ENCODE results near the gene SLBP.

SLBP gene

DNA sequence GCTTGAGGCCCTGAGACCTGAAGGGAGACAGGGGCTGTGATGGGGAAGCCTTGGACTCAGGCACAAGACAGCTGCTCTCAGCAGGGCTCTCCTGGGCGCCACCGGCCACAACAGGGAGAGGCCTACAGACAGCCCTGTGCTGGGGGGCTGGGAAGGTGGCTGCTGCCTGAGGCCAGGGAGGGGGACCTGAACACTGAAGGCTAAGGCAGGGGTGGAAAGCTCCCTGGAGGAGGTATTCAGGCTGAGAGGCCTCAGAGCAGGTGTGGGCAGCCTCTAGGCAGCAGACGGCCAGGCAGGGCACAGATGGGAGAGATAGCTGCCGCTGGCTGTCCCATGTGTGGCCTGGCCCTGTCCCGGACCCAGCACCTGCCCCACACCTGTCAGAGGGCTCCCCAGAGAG is 42.2 kb upstream of the SLBP start:
- no peaks in the 10 kb centered on the region for H3K79me2 ChIP-seq (ENCODE audit: control insufficient read depth, insufficient read depth, low read length)
- H2AK5ac ChIP-seq (ENCODE audit: low read length), result no peak overlapping the region
- WGBS (ENCODE audit: extremely low coverage, insufficient coverage, low lambda C conversion rate), result no CpG with 5 or more reads among the region's 5 CpGs
- no peak overlapping the region for H3K9ac ChIP-seq (ENCODE audit: low read length)
- H3K56ac ChIP-seq (ENCODE audit: low read length), result no peak overlapping the region
- H2BK120ac ChIP-seq (ENCODE audit: low read depth, low read length), result no peak overlapping the region
- no peaks in the 10 kb centered on the region for H3K4me1 ChIP-seq (ENCODE audit: control insufficient read depth, low read depth, low read length)
- no peak overlapping the region for H2BK15ac ChIP-seq (replicated peaks; ENCODE audit: low read depth)
- no peaks in the 10 kb centered on the region for H3K36me3 ChIP-seq (ENCODE audit: control insufficient read depth, insufficient read depth, low read length)
- H3K4ac ChIP-seq (ENCODE audit: low read depth, low read length), result no peak overlapping the region
- H2BK5ac ChIP-seq (ENCODE audit: low read length), result no peak overlapping the region
- no peaks in the 10 kb centered on the region for H3K79me1 ChIP-seq (ENCODE audit: low read length)
- H3K4me2 ChIP-seq (ENCODE audit: low read length), result no peak overlapping the region
- H3K27me3 ChIP-seq (ENCODE audit: insufficient read depth, low read length, poor library complexity), result no peaks in the 10 kb centered on the region
- H3K4me3 ChIP-seq (ENCODE audit: low read length), result no peak overlapping the region
- no peak overlapping the region for H3K23ac ChIP-seq (ENCODE audit: low read length)
- H4K8ac ChIP-seq (ENCODE audit: low read depth, low read length), result no peak overlapping the region
- no peak overlapping the region for H3K27ac ChIP-seq (ENCODE audit: low read depth, low read length)
- DNase-seq, result no peak
- no peak overlapping the region for H3K18ac ChIP-seq (ENCODE audit: low read length)
- no peak overlapping the region for H4K5ac ChIP-seq (ENCODE audit: low read length)

DNA sequence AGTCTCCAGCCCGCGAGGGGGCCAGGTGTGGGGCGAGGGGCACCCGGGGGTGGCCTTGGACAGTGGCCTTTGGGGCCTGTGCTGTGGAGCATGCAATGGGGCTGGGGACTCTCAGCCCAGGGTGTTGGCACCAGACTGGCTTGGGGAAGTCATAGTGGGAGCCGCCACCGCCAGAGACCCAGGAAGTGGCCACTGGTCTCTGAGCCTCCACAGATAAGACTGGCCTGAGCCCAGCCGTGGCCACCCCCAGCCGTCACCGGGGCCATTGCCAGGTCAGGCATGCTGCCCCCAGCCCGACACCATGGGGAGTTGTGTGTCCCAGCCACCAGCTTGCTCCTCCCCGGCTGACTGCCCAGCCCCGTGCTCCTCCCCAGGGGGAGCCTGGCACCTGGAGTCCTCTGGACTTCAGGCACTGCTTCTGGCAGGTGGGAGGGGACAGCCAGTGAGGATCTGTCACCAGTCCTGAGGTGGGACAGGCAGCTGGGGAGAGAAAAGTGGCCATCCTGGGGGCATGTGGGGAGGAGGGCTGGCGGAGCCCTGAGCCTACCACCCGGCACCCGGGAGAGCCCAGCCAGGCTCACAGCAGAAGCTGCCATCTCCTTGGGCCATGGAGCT is 41.7 kb upstream of the SLBP start:
- H3K36me3 ChIP-seq (ENCODE audit: control insufficient read depth, insufficient read depth, low read length), result no peaks in the 10 kb centered on the region
- no peak overlapping the region for H3K4me2 ChIP-seq (ENCODE audit: low read length)
- H4K5ac ChIP-seq (ENCODE audit: low read length), result no peak overlapping the region
- H3K23ac ChIP-seq (ENCODE audit: low read length), result no peak overlapping the region
- H3K27me3 ChIP-seq (ENCODE audit: insufficient read depth, low read length, poor library complexity), result no peaks in the 10 kb centered on the region
- H3K4ac ChIP-seq (ENCODE audit: low read depth, low read length), result no peak overlapping the region
- no peak overlapping the region for H3K27ac ChIP-seq (ENCODE audit: low read depth, low read length)
- H4K8ac ChIP-seq (ENCODE audit: low read depth, low read length), result no peak overlapping the region
- no peak overlapping the region for H2AK5ac ChIP-seq (ENCODE audit: low read length)
- no peaks in the 10 kb centered on the region for H3K4me1 ChIP-seq (ENCODE audit: control insufficient read depth, low read depth, low read length)
- no peak overlapping the region for H3K18ac ChIP-seq (ENCODE audit: low read length)
- H2BK5ac ChIP-seq (ENCODE audit: low read length), result no peak overlapping the region
- H2BK15ac ChIP-seq (replicated peaks; ENCODE audit: low read depth), result no peak overlapping the region
- H3K79me2 ChIP-seq (ENCODE audit: control insufficient read depth, insufficient read depth, low read length), result no peaks in the 10 kb centered on the region
- H3K56ac ChIP-seq (ENCODE audit: low read length), result no peak overlapping the region
- H3K4me3 ChIP-seq (ENCODE audit: low read length), result no peak overlapping the region
- no peak overlapping the region for H3K9ac ChIP-seq (ENCODE audit: low read length)
- no peaks in the 10 kb centered on the region for H3K79me1 ChIP-seq (ENCODE audit: low read length)
- no CpG with 5 or more reads among the region's 15 CpGs for WGBS (ENCODE audit: extremely low coverage, insufficient coverage, low lambda C conversion rate)
- no peak overlapping the region for H2BK120ac ChIP-seq (ENCODE audit: low read depth, low read length)
- no peak for DNase-seq

DNA sequence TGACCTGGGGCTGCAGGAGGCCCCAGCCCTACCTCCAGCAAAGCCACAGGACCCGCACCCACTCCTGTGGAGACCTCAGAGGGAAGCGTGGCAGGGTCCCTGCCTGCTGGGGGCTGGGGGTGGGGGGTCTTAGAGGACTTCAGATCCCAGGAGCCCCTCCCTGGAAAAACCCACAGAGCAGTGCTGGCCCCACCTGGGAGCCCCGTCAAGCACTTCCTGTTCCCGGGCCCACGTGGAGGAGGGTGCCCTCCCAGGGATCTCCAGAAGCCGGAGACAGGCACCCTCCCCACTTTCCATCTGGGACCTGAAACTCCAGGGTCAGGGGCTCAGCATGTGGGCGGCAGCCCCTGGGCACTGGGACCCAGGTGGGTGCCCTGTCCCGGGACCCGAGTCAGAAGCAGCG is 41.2 kb upstream of the SLBP start:
- Histone ChIP-seq H3K56ac (ENCODE audit: low read length) (no peak overlapping the region), H3K4me1 (ENCODE audit: control insufficient read depth, low read depth, low read length) (no peaks in the 10 kb centered on the region), H2BK15ac (replicated peaks; ENCODE audit: low read depth) (no peak overlapping the region), H3K79me1 (ENCODE audit: low read length) (no peaks in the 10 kb centered on the region), H3K4ac (ENCODE audit: low read depth, low read length) (no peak overlapping the region), H3K36me3 (ENCODE audit: control insufficient read depth, insufficient read depth, low read length) (no peaks in the 10 kb centered on the region), H2BK5ac (ENCODE audit: low read length) (no peak overlapping the region), H3K27me3 (ENCODE audit: insufficient read depth, low read length, poor library complexity) (no peaks in the 10 kb centered on the region), H3K4me2 (ENCODE audit: low read length) (no peak overlapping the region), H3K18ac (ENCODE audit: low read length) (no peak overlapping the region), H4K8ac (ENCODE audit: low read depth, low read length) (no peak overlapping the region), H3K4me3 (ENCODE audit: low read length) (no peak overlapping the region), H3K9ac (ENCODE audit: low read length) (no peak overlapping the region), H2AK5ac (ENCODE audit: low read length) (no peak overlapping the region), H3K23ac (ENCODE audit: low read length) (no peak overlapping the region), H3K27ac (ENCODE audit: low read depth, low read length) (no peak overlapping the region), H3K79me2 (ENCODE audit: control insufficient read depth, insufficient read depth, low read length) (no peaks in the 10 kb centered on the region), H4K5ac (ENCODE audit: low read length) (no peak overlapping the region), H2BK120ac (ENCODE audit: low read depth, low read length) (no peak overlapping the region)
- DNase-seq, result no peak
- no CpG with 5 or more reads among the region's 10 CpGs for WGBS (ENCODE audit: extremely low coverage, insufficient coverage, low lambda C conversion rate)

- peak overlapping the region; percentile 64 for H3K56ac ChIP-seq (ENCODE audit: low read length)
- no peaks in the 10 kb centered on the region for H3K79me1 ChIP-seq (ENCODE audit: low read length)
- H3K79me2 ChIP-seq (ENCODE audit: control insufficient read depth, insufficient read depth, low read length), result no peaks in the 10 kb centered on the region
- H3K18ac ChIP-seq (ENCODE audit: low read length), result no peak overlapping the region
- H2BK120ac ChIP-seq (ENCODE audit: low read depth, low read length), result no peak overlapping the region
- H4K5ac ChIP-seq (ENCODE audit: low read length), result no peak overlapping the region
- H4K8ac ChIP-seq (ENCODE audit: low read depth, low read length), result no peak overlapping the region
- H3K4ac ChIP-seq (ENCODE audit: low read depth, low read length), result no peak overlapping the region
- DNase-seq, result peak; percentile 40
- no peak overlapping the region for H3K4me3 ChIP-seq (ENCODE audit: low read length)
- no peaks in the 10 kb centered on the region for H3K4me1 ChIP-seq (ENCODE audit: control insufficient read depth, low read depth, low read length)
- H2BK15ac ChIP-seq (replicated peaks; ENCODE audit: low read depth), result no peak overlapping the region
- H2BK5ac ChIP-seq (ENCODE audit: low read length), result no peak overlapping the region
- H3K36me3 ChIP-seq (ENCODE audit: control insufficient read depth, insufficient read depth, low read length), result no peaks in the 10 kb centered on the region
- no peak overlapping the region for H3K4me2 ChIP-seq (ENCODE audit: low read length)
- no peak overlapping the region for H3K27ac ChIP-seq (ENCODE audit: low read depth, low read length)
- peak overlapping the region; percentile 24 for H3K23ac ChIP-seq (ENCODE audit: low read length)
- H3K9ac ChIP-seq (ENCODE audit: low read length), result no peak overlapping the region
- no peak overlapping the region for H2AK5ac ChIP-seq (ENCODE audit: low read length)
- no peaks in the 10 kb centered on the region for H3K27me3 ChIP-seq (ENCODE audit: insufficient read depth, low read length, poor library complexity)
- no CpG with 5 or more reads among the region's 35 CpGs for WGBS (ENCODE audit: extremely low coverage, insufficient coverage, low lambda C conversion rate)
These were observed 40.3 kb upstream of the SLBP start for GRCh38 chr4:1752284-1753041.

- Histone ChIP-seq H2BK120ac (ENCODE audit: low read depth, low read length) (no peak overlapping the region), H3K27ac (ENCODE audit: low read depth, low read length) (no peak overlapping the region), H2AK5ac (ENCODE audit: low read length) (no peak overlapping the region)
These were observed 39.8 kb upstream of the SLBP start for GRCh38 chr4:1751919-1752283.

More at GRCh38 chr4:1751919-1752283, 39.8 kb upstream of the SLBP start:
- H3K4me3 ChIP-seq (ENCODE audit: low read length), result no peak overlapping the region
- H3K56ac ChIP-seq (ENCODE audit: low read length), result peak overlapping the region; percentile 64
- H4K8ac ChIP-seq (ENCODE audit: low read depth, low read length), result no peak overlapping the region
- no peak overlapping the region for H3K4ac ChIP-seq (ENCODE audit: low read depth, low read length)
- H2BK5ac ChIP-seq (ENCODE audit: low read length), result no peak overlapping the region
- DNase-seq, result no peak
- H3K18ac ChIP-seq (ENCODE audit: low read length), result no peak overlapping the region
- no peak overlapping the region for H3K23ac ChIP-seq (ENCODE audit: low read length)
- H3K4me2 ChIP-seq (ENCODE audit: low read length), result no peak overlapping the region
- H3K27me3 ChIP-seq (ENCODE audit: insufficient read depth, low read length, poor library complexity), result no peaks in the 10 kb centered on the region
- H3K9ac ChIP-seq (ENCODE audit: low read length), result no peak overlapping the region
- no CpG with 5 or more reads among the region's 8 CpGs for WGBS (ENCODE audit: extremely low coverage, insufficient coverage, low lambda C conversion rate)
- no peaks in the 10 kb centered on the region for H3K79me2 ChIP-seq (ENCODE audit: control insufficient read depth, insufficient read depth, low read length)
- no peak overlapping the region for H4K5ac ChIP-seq (ENCODE audit: low read length)
- no peaks in the 10 kb centered on the region for H3K79me1 ChIP-seq (ENCODE audit: low read length)
- H3K36me3 ChIP-seq (ENCODE audit: control insufficient read depth, insufficient read depth, low read length), result no peaks in the 10 kb centered on the region
- H3K4me1 ChIP-seq (ENCODE audit: control insufficient read depth, low read depth, low read length), result no peaks in the 10 kb centered on the region
- no peak overlapping the region for H2BK15ac ChIP-seq (replicated peaks; ENCODE audit: low read depth)
